DMS 273 (cell line): ENCODE data around the gene TYMP.

Experiments used
- DNase-seq: peaks from one replicate; lab custom pipeline; 2025; ENCODE audit not compliant: unreplicated experiment; lab: John Stamatoyannopoulos, UW

The TYMP gene, protein sequence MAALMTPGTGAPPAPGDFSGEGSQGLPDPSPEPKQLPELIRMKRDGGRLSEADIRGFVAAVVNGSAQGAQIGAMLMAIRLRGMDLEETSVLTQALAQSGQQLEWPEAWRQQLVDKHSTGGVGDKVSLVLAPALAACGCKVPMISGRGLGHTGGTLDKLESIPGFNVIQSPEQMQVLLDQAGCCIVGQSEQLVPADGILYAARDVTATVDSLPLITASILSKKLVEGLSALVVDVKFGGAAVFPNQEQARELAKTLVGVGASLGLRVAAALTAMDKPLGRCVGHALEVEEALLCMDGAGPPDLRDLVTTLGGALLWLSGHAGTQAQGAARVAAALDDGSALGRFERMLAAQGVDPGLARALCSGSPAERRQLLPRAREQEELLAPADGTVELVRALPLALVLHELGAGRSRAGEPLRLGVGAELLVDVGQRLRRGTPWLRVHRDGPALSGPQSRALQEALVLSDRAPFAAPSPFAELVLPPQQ

DNA sequence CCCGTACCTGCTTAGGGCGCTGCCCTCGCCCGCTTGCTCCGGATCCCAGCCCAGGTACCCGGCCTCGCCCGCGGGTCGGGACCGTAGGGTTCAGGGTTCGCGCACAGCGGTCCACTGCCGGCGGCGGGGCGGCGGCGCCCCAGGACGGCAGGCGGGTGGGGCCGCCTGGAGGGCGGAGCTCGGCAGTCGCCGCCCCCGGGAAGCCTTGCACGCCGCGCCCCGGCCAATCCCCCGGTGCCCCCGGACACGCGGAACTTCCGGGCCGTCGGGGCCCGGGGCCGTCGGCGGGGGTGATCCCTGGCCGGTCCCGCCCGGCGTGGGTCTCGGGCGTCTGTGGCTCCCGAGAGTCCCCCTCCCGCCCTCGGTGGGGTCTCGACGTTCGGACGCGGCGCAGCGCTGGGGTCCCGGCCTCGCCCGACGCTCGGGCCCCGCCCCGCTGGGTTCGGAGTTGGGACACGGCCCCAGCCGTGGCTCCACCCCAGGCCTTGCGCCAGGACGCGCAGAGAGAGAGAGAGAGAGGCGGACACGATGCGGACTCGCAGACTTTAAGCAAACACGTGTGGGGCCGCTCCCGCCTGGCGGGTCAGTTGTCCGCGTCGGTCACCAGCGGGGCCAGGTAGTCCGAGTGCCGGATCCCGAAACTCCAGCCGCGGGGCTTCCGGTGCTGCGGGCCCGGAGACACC, at the start of gene TYMP:
Gene TYMP (minus strand): TSS at position 116 of the 683 bp plus-strand sequence. CDS start 303 bp downstream, outside the sequence.
- DNase-seq, result peak; percentile 63

DNA sequence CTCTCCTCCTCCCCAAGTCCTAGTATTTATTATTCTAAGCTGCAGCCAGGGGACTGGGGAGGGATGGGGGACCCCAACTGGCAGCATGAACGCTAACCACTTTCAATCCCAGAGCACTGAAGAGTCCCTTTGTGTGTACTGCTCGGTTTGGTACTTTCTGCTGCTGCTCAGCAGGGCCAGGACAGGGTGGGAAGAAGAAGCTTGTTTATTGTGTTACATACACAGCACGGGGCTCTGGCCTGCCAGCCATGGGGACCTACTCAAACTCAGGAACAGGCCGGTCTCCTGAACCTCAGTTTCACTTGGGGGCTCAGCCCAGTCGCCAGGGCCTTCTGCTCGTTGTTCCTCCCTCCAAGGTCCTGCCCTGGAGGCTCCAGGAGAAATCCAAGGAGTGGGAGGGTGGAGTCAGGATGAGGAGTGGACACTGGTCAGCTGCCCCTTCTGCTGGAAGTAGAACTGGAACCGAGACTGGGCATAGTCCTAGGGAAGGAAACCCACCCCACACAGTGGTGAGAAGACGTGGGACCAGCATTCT, 49.0 kb upstream of the TYMP start:
- no peak for DNase-seq

DNA sequence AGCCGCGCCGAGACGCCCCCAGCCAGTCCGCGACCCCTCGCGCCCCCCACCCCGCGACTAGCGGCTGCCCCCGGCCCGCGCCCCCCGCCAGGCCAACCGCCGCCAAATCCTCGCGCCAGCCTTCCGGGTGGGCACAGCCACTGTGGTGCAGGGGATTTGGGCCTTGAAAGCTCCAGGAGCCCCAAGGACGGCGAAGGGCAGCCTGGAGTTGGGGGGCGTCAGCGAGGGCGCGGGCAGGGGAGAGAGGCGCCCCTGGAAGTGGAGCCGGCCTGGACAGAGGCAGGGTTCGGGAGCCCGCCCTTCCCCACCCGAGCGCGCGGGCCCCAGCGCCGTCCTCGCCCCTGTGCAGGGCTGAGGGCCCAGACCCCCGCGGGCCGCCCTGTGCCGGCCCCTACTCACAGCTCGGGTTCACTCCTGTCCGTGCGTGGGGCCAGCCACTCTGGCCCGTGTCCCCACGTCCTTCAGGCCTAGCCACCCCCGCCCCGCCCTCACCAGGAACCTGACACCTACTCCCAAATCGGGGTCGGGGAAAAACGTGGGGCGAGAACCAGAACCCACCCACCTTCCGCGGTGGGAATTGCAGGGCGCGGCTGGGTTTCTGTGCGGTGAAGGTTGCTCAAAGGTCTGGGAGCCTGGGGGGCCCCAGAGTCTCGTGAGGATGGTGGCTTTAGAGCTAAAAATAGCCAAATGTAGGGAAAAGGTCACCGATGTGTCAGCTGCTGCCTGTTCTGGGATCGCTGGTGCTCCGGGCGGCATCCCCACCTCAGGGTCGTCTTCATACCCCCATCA, 48.4 kb upstream of the TYMP start, which contains the start of gene CPT1B:
Gene CPT1B (minus strand): TSS at position 441 of the 789 bp plus-strand sequence. CDS start 512 bp downstream, outside the sequence.
- no peak for DNase-seq

DNA sequence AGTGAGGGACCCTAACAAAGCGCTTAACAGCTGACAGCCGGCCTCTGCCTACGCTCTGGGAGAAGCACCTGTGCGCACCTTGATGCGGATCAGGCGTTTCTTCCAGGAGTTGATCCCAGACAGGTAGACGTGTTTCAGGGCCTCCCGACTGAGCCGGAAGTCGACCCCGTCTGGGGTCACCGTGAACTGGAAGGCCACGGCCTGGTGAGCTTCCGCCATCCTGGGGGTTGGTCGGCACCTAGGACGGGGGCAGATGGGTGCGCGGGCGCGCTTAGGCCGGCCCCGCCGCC, 47.8 kb upstream of the TYMP start:
- DNase-seq, result no peak

DNA sequence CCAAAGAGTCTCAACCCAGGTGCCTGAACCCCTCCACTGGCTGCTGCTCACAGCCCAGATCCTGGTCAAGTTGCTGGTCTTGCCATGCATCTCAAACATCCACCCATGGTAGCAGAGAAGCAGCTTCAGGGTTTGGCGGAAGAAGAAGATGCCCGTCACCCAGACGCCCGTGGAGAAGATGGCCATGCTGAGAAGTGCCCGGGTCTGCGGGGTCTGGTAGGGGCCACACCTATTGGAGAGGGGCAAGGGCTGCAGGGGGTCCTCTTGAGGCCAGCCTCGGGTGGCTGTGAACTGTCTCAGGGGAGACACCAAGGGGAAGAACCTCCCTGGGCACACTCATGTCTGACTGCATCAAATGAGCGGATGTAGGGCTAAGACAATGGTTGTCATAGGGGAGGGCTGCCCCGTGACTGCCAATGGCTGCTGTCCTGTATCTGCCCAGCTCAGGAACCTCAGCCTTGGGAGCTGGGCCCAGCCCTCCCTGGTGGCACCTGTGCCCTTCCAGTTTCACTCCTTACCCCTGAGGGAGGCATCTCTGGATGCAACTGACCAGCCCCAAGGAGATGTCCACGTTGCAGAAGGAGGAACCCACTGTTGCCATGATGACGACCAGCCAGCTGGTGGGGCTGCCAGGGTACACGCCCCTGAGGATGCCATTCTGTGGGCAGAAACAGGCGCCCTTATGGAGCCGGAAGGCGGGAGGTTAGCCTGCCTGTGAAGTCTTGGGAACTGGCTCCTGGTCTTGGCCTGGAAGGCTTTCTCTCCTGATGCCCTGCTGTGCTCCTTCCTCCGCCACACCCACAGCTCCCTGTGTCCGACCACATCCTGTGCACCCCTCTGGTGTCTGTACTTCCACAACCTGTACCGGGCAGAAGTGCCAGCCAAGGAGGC, 47.2 kb upstream of the TYMP start:
- no peak for DNase-seq

DNA sequence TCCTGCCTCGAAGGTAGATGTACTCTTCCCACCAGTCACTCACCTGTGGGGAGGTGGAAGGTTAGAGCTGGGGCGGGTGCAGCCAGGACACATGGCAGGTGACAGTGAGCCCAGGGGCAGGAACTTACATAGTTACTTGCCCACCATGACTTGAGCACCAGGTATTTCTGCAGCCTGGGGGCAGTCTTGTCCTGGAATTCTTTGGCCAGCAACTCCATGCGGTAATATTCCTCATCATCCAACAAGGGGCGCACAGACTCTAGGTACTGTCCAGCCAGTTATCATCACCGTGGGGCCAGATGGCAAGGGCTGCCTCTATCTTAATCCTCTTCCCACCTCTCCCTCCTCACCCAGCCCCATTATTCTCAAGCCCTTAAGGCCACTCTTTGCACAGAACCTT, 46.3 kb upstream of the TYMP start:
- peak; percentile 81 for DNase-seq

DNA sequence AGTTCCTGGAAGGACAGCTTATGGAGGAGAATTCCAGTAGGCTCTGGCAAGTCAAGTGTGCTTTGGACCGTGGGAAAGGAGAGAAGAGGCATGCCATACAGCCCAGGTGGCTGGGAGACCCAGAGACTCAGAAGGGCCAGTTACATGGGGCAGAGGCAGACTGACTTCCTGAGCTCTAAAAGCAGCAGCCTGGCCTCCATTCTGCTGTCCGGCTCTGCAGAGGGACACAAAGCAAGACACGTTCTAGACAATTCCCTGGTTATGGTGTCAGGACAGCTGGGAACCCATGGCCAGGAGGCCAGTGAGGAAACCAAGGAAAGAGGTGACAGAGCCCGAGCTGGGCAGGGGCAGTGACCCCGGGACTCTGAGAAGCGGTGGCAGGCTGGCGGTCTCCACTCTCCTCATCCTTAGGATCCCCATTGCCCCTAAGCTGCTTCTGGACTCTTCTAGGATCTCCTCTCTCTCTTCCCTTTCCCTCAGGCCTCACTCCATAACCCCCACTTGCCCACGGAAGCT, 45.7 kb upstream of the TYMP start:
- no peak for DNase-seq

DNA sequence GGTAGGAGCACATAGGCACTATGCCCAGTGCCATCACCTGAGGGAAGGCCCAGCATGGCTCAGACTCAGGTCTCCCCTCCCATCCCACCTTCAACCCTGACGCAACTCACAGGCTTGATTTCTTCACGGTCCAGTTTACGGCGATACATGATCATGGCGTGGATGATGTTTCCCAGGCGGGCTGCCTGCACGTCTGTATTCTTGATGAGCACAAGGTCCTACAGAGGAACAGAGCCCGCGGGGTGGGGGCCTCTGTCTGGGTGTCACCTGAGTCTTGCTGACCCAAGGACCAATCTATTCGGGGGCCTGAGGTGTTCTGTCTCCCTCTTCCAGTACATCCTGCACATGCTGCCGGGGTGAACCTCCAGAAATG, 44.6 kb upstream of the TYMP start:
- no peak for DNase-seq

DNA sequence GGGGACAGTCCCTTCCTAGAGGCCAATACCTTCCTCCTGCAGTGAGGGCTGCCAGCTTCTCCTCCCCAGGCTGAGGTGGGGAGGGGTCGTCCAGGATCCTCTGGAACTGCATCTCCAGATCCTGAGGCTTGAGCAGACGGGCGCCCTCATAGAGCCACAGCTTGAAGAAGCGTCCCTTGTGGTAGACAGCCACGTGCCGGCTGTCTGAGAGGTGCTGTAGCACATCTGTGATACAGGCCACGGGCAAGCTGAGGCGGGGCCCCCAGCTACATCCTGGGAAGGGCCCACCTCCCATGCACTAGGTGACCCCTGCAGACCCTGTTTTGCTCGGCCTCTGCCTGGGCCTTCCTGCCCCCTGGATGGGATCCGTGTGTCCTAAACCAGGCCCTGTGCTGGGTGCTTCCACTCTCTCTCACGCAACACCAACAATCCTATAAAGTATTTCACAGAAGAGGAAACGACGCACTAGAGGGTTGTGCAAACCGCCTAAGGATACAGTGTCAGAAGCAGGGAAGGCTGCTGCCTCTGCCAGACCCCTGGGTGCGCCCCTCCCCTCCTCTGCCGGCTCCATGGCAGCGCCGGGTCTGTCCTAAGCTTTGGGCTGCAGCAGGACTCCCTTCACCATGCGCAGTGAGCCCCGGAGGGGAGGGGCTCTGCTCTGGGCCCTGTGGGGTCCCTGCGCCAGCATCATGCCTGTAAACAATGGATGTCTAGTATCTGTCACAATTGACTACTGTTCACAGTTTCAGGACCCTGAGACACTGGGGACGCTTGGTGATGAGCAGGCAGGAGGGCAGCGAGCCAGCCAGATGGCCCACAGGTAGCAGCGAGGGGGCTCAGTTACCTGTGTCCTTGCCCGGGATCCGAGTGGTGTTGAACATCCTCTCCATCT, 43.9 kb upstream of the TYMP start:
- no peak for DNase-seq

DNA sequence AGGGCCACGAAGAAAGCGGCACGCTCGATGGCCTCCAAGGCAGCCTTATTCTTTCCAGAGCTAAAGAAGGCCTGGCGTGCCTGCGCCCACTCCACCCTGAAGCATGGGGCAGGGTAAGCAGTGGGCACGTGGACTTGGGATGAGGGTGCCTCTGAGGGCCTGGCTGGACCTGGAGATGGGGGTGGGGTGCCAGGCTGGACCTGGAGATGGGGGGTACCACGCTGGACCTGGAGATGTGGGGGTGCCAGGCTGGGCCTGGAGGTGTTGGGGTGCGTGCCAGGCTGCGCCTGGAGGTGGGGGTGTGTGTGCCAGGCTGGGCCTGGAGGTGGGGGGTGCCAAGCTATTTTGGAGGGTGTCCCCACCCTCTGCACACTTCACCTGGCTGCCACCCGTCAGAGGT, 43.2 kb upstream of the TYMP start:
- DNase-seq, result no peak

DNA sequence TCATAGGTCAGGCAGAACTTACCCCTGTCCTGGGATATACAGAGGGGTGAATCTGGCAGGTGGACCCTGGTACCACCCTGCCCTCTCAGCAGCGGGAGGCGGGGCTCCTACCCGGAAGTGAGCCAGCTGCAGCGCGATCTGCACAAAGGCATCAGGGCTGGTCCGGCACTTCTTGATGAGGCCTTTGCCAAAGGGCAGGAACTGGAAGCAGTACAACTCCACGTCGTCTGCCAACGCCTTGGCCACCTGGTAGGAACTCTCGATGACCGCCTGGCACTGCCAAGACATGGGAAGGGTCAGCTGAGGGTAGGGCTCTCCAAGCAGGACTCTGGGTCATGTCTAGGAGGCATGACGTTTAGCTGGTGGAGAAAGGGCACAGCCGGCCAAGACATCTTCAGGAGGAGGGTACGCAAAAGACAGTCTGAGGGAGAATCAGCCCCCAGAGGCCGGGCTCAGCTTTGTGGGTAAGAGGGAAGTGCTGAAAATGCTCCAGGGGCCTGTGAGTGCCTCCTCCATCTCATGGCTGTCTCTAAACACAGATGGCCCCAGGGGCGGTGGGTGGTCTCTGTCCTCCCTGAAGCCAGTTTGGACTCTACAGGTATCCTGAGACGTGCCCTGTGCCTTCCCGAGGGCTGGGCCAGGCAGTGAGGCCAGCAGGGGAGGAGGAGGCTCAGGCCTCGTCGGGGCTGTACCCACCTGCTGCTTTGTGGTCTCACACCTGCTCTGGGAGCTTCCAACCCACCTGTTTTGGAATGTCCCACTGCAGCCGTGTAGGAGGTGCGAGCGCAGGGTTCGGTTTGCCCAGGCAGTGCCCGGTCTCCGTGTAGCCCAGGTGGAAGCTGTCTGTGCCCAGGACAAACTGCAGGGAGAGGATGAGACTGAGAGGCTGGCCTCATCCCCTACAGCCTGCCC, 41.7 kb upstream of the TYMP start:
- no peak for DNase-seq

DNA sequence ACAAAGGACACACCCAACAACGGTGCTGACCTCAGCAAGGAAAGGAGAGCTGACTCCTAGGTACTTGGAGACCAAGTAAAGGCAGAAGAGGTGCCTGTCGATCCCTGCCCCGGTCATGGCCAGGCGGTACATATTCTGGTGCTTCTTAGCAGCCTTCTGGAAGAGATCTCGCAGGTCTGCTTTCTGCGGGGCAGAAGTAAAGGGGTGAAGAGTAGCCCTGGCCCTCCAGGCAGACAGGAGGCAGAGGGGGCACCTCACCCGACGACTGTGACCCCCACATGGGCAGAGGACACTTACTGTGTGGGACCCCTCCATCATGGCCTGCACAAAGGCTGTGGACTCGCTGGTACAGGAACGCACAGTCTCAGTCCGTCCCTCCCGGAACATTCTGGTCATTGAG, 41.0 kb upstream of the TYMP start:
- DNase-seq, result no peak

DNA sequence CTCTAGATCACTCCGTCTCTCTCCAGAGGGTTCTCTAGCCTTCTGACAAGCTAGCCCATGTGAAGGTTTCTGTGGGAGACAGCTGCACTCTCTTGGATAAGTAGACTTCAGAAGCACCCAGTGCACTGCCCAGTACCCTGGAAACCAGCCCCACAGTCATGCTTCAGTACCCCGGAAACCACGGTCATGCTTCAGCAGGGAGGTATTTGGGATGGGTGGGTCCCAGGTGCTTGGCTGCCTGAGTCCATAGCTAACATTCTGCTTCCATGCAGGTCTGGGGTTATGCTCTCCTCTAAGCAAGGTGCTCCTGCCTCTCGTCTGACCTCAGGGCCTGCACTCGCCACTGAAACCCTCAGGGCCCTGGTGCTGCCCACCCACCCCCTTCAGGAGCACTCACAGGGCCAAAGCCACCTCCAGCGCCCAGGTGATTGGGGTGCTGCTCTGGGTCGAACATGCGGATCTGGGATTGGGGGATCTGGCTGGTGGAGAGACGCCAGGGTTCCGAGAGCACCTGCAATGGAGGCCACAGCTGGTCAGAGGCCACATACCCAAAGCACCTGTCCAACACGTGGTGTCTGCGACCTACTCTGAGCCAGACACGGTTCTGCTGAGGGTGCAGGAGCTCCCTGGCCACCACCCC, 40.2 kb upstream of the TYMP start:
- no peak for DNase-seq

DNA sequence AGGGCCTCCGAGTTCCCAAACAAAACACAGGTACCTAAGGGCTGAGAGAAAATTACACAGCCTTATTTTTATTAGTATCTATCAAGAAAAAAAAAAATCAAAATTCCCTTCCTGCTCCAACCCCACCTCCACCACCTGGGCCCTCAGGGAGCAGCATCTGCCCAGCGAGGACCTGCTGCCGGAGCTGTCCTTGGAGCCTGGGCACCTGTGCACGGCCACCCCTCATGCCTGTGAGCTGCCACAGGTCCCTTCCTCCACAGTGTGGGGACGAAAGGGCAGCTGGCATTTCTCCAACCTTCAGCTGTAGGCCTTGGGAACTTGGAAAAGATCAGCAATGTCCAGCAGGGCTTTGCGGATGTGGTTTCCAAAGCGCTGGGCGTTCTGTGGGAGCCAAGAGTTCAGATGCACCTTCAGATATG, 39.2 kb upstream of the TYMP start:
- no peak for DNase-seq

DNA sequence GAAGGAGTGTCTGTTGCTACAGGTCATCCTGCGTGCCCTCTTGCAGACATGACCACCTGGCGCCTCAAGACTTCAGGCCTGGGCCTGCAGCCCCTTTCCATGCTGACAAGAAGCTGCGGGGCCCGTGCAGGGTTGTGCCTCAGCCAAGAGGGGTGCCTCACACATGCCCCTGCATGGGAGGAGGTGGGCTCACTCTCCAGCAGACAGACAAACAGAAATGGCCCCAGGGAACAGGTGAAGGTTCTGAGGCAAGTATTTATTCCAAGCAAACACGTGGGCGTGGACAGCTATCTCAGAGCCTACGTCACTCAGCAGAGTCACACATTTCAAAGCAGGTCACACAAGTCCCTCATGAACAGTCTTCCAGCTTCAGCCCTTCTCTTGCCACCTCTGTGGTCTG, 38.8 kb upstream of the TYMP start:
- no peak for DNase-seq

DNA sequence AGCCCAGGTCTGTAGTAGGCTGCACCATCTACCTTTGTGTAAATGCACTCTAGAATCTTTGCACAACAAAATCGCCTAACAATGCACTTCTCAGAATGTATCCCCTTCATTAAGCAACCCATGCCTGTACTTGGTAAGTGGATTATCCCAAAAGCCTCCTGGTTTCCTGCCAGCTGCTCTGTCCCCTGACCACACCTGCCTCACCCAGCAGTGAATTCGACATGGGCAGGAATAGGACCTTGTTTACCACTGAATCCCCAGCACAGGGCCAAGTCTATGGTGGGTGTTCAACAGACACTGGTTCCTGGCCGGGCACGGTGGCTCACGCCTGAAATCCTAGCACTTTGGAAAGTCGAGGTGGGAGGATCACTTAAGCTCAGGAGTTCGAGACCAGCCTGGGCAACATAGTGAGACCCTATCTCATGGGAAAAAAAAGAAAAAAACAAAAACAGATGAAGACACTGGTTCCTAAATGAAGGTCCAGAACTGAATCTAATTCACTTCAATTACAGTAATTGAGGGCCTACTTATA, 38.0 kb upstream of the TYMP start:
- DNase-seq, result no peak

DNA sequence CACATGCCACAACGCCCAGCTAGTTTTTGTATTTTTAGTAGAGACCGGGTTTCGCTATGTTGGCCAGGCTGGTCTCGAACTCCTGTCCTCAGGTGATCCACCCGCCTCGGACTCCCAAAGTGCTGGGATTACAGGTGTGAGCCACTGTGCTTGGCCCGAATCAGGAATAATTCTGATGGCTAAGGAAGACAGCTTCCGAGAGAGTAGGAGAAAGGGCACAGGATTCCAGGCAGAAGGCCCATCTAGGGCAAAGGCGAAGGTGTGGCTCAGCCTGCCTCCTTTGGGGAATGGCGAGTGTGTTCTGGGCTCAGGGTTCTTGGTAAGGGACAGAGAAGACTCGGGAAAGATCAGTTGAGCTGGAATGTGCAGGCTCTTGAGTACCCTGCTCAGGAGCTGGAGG, 34.5 kb upstream of the TYMP start:
- DNase-seq, result no peak
